GM19240 (cell line): ENCODE data around the gene SLC5A8.

Experiments
- DNase-seq: peaks from one replicate; pipeline ENCODE4 v3.0.0; 2011; ENCODE audit warnings: low spot score; ENCODE audit not compliant: insufficient read length

SLC5A8 gene

GRCh38 chr12:101209319-101210302, at the start of gene SLC5A8:
SLC5A8 (minus strand) TSS chr12:101210238; CDS start chr12:101209848, 390 bp downstream.
- no peak for DNase-seq

GRCh38 chr12:101257357-101257756, 47.3 kb upstream of the SLC5A8 start:
- no peak for DNase-seq

- DNase-seq, result no peak
These were observed 46.2 kb upstream of the SLC5A8 start for GRCh38 chr12:101256266-101256665.

- no peak for DNase-seq
These were observed 33.6 kb upstream of the SLC5A8 start for GRCh38 chr12:101243616-101244015.

GRCh38 chr12:101243074-101243473, 33.0 kb upstream of the SLC5A8 start:
- DNase-seq, result no peak

- DNase-seq, result no peak
These were observed 28.8 kb upstream of the SLC5A8 start for GRCh38 chr12:101238800-101239329.

GRCh38 chr12:101238306-101238705, 28.3 kb upstream of the SLC5A8 start:
- no peak for DNase-seq

- no peak for DNase-seq
These were observed 25.6 kb upstream of the SLC5A8 start for GRCh38 chr12:101235686-101236085.

- no peak for DNase-seq
These were observed 21.6 kb upstream of the SLC5A8 start for GRCh38 chr12:101231636-101232035.

GRCh38 chr12:101230547-101230946, 20.5 kb upstream of the SLC5A8 start:
- DNase-seq, result no peak

- no peak for DNase-seq
These were observed 19.8 kb upstream of the SLC5A8 start for GRCh38 chr12:101229841-101230241.

- DNase-seq, result no peak
These were observed 11.3 kb upstream of the SLC5A8 start for GRCh38 chr12:101221301-101221700.

GRCh38 chr12:101216810-101217209, 6.8 kb upstream of the SLC5A8 start:
- DNase-seq, result no peak

- no peak for DNase-seq
These were observed 2.8 kb downstream of the SLC5A8 start for GRCh38 chr12:101207086-101207780.

- no peak for DNase-seq
These were observed 5.3 kb downstream of the SLC5A8 start for GRCh38 chr12:101204602-101205304.

- DNase-seq, result no peak
These were observed 9.2 kb downstream of the SLC5A8 start for GRCh38 chr12:101200824-101201223.

- DNase-seq, result no peak
These were observed 9.9 kb downstream of the SLC5A8 start for GRCh38 chr12:101200145-101200544.

GRCh38 chr12:101186291-101186690, 23.7 kb downstream of the SLC5A8 start:
- no peak for DNase-seq

GRCh38 chr12:101181776-101182175, 28.3 kb downstream of the SLC5A8 start:
- no peak for DNase-seq

- DNase-seq, result no peak
These were observed 35.5 kb downstream of the SLC5A8 start for GRCh38 chr12:101174541-101174940.

GRCh38 chr12:101173197-101173749, 36.8 kb downstream of the SLC5A8 start:
- DNase-seq, result no peak
